ENCODE results near the gene ETF1. TPM values are rescaled to one million over a fixed set of nuclear protein-coding genes. Genes with fewer than 3 reads are reported as not detected.

Gene ETF1
- total and polyA plus RNA-seq, 9 of the 15 experiments (the other 6 are each of a cell fraction or from before 2014, with no cell fraction given) = 53.7 to 209 (median 164) TPM

DNA sequence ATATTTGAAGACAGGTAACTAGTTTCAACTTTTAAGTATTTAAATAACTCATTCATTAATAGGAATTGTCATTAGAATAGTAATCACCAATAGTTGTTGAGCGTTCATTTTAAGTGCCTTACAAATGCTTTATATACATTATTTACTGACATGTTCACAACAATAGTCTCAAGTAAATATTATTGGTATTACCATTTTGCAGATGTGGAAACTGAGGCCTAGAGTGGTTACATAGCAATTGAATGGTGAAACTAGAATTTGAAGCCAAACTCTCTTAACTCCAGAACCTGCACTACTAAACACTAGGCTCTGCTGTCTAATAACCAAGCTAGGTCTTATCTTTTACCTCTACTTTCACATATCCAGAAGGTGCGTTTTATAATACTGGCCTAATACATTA, 37.0 kb upstream of the ETF1 start:
- no peak for DNase-seq (ENCODE audit: extremely low read depth in 1 of 4, low spot score in 3 of 4)
- Histone ChIP-seq H3K4me2 (ENCODE audit: insufficient read depth, low read length) (no peak overlapping the region), H3K4me3 (no peak overlapping the region), H4K20me1 (replicated peaks; ENCODE audit: control insufficient read depth, insufficient read depth, low read length) (no peaks in the 10 kb centered on the region), H3K79me2 (ENCODE audit: control insufficient read depth, insufficient read depth, low read length) (peaks cover 5% of the 10 kb centered on the region), H3K9ac (ENCODE audit: insufficient read depth in 1 of 2, low read depth in 2 of 2, low read length in 2 of 2) (no peak overlapping the region), H3K9me1 (ENCODE audit: control insufficient read depth, insufficient read depth, low read length) (no peaks in the 10 kb centered on the region), H3K4me1 (replicated peaks in 1 of 2; ENCODE audit: control insufficient read depth in 2 of 2, insufficient read depth in 2 of 2, low read length in 2 of 2) (peaks cover 6 to 20% of the 10 kb centered on the region in 2 experiments; a peak in 4 of 5 replicates), H3K9me3 (replicated peaks; ENCODE audit: control insufficient read depth, insufficient read depth, low read depth, low read length) (peaks cover 2% of the 10 kb centered on the region; the same call in 1 of the 2 replicates), H2AFZ (ENCODE audit: low read depth, low read length) (no peak overlapping the region), H3K27ac (ENCODE audit: extremely low read depth, low read depth, low read length) (no peak overlapping the region), H3K27me3 (ENCODE audit: control insufficient read depth in 2 of 2, insufficient read depth in 2 of 2, low read length in 2 of 2) (peaks cover 0 to 4% of the 10 kb centered on the region in 2 experiments; a peak in 1 of 5 replicates), H3K36me3 (ENCODE audit: control insufficient read depth, insufficient read depth, low read length) (no peaks in the 10 kb centered on the region)
- CTCF ChIA-PET (ENCODE audit: low intra/inter-chr PET ratio) = interaction anchor here (1.3 to 1.4 kb wide), 2 partner anchors 53 to 62 kb away, joined by 5 to 7 read pairs; no protein-coding TSS in a partner anchor
- POLR2A ChIA-PET = interaction anchor here (0.6 to 1.5 kb wide), 7 partner anchors 8 to 714 kb away, joined by 3 to 7 read pairs (median 3); no protein-coding TSS in a partner anchor
- TF ChIP-seq ZNF277 (CRISPR knock-in tag; IDR thresholded peaks at IDR 0.05; ENCODE audit: borderline replicate concordance) = no peak
- peak; percentile 89 for TF ChIP-seq RBM25 (IDR thresholded peaks at IDR 0.05; ENCODE audit: low read depth, low read length, severe bottlenecking)
- no peak for TF ChIP-seq BRD4 (IDR thresholded peaks at IDR 0.05)
- no peak for TF ChIP-seq ZC3H8 (IDR thresholded peaks at IDR 0.05)
- TF ChIP-seq GTF2B (IDR thresholded peaks at IDR 0.05; ENCODE audit: extremely low read depth, insufficient read length) = no peak
- TF ChIP-seq ZNF398 (CRISPR knock-in tag; IDR thresholded peaks at IDR 0.05) = no peak
- in situ Hi-C loops (cut with MboI) (loop anchor here (10.0 kb wide), 1 partner anchor 685 kb away; no protein-coding TSS in a partner anchor), intact Hi-C loops (cut with micrococcal nuclease) (no loop called here)
- BruUV-seq (replicated peaks) = no TSS peak
- 66% methylated on average over 2 of the region's 2 CpGs for WGBS (ENCODE audit: insufficient coverage, low coverage, missing lambda C conversion rate)
- FAIRE-seq = no peak
- no peak for ATAC-seq
